ENCODE data around the gene MRPL43. TPM values are rescaled to one million over a fixed set of nuclear protein-coding genes. Genes with fewer than 3 reads are reported as not detected.

Gene MRPL43
- polyA plus RNA-seq, 3 donors from 2014 or later: 117 to 163 (median 129) TPM

DNA sequence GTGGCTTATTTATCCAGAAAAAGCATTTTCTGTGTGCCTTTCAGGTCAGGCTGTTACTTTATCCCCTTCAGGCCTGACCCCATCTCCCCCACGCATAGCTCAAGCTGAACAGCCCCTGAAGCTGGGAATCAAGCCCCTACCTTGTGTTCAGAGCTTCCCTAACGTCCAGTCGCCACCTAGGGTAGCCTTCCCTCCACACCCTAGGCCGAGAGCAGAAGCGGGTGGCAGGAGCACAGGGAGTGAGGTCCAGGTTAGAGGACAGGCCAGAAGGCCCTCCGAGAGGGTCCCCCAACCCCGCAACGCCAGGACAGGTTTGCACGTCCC lies 18.5 kb downstream of the MRPL43 start:
- Mint-ChIP-seq H3K36me3 (peaks cover 0 to 9% (median 6%) of the 10 kb centered on the region in 3 donors), H3K4me1 (peaks cover 15 to 21% of the 10 kb centered on the region in 2 donors), H3K27me3 (ENCODE audit: low read depth in 3 of 3) (peaks cover 2 to 12% (median 3%) of the 10 kb centered on the region in 3 donors), H3K4me3 (peak overlapping the region; percentile 60 to 79 (median 68)), H3K9me3 (no peaks in the 10 kb centered on the region), H3K27ac (no peak overlapping the region)
- no peak for DNase-seq

DNA sequence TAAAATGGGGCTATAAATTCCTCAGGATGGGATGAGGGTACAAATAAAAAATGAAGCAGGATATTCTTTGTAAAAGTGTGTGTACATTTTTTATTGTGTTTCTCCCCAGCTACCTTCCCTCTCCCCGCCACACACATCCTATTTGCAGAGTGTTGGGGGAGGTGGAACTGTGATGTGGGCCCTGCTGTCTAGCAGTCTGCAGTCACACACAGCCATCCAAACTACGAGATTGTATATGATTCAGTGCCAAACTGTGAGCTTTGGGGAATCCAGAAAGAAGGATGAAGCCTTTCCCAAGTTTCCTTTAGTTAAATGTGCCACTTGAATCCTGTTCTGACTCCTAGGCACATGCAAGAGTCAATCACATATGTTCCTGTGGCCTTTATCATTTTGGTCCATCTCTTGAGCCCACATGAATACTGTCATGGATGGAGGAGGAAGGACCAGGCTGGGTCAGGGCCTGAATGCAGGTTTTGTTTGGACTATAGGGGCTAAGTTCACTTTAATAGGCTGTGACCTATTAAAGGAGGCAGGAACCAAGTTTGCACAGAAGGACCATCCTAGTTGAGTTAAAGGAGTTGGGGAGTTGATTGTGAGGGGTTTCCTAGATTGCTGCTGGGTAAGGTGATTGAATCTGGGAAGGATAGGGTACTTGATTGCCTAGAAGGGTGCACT lies 19.1 kb downstream of the MRPL43 start:
- peak overlapping the region in 2 of 6 donors; percentile 18 to 57 for H3K27ac Mint-ChIP-seq
- peak overlapping the region; percentile 22 to 79 (median 66) for H3K4me3 Mint-ChIP-seq

DNA sequence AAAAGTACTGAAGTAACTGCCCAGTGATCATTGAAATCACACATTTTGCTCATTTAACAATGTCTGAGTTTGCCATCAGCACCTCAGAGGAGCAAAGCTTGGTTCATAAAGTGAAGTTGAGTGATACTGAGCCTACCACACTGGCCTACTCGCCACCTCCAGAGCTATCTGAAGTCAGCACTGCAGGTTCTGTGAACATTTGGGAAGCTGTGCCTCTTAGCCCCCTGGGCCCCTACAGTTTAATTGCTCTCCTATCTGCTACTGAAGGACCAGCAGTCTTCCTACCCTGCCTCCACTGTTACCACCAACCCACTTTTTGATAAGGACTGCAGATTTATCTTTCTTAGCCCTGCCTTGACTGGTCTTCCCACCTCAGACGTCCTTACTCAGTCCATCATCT lies 20.0 kb downstream of the MRPL43 start:
- Mint-ChIP-seq H3K36me3 (peaks cover 0 to 18% (median 6%) of the 10 kb centered on the region in 3 donors), H3K9me3 (no peaks in the 10 kb centered on the region), H3K27me3 (ENCODE audit: low read depth in 3 of 3) (peaks cover 2 to 10% (median 3%) of the 10 kb centered on the region in 3 donors), H3K4me1 (peaks cover 15 to 21% of the 10 kb centered on the region in 2 donors), H3K4me3 (no peak overlapping the region), H3K27ac (no peak overlapping the region)
- no peak for DNase-seq

More for the DNA sequence above, 19.1 kb downstream of the MRPL43 start:
- Mint-ChIP-seq H3K4me1 (peaks cover 15 to 21% of the 10 kb centered on the region in 2 donors), H3K27me3 (ENCODE audit: low read depth in 3 of 3) (peaks cover 2 to 12% (median 3%) of the 10 kb centered on the region in 3 donors), H3K9me3 (no peaks in the 10 kb centered on the region), H3K36me3 (peaks cover 0 to 9% (median 6%) of the 10 kb centered on the region in 3 donors)
- no peak for DNase-seq

GRCh38 chr10:100966887-100967286 lies 20.4 kb downstream of the MRPL43 start:
- Mint-ChIP-seq H3K4me3 (no peak overlapping the region), H3K27ac (no peak overlapping the region), H3K36me3 (peaks cover 1 to 21% (median 7%) of the 10 kb centered on the region in 3 donors), H3K27me3 (ENCODE audit: low read depth in 3 of 3) (peaks cover 2 to 10% (median 3%) of the 10 kb centered on the region in 3 donors), H3K4me1 (peaks cover 15 to 21% of the 10 kb centered on the region in 2 donors), H3K9me3 (no peaks in the 10 kb centered on the region)
- DNase-seq: no peak

- H3K4me1 Mint-ChIP-seq: peaks cover 13 to 18% of the 10 kb centered on the region in 2 donors
- H3K27ac Mint-ChIP-seq: peak overlapping the region in 1 of 6 donors; percentile 67
- peaks cover 7 to 27% (median 12%) of the 10 kb centered on the region in 3 donors for H3K36me3 Mint-ChIP-seq
- H3K9me3 Mint-ChIP-seq: no peaks in the 10 kb centered on the region
- H3K27me3 Mint-ChIP-seq (ENCODE audit: low read depth in 3 of 3): peaks cover 2 to 10% (median 3%) of the 10 kb centered on the region in 3 donors
- no peak for DNase-seq
- no peak overlapping the region for H3K4me3 Mint-ChIP-seq
Observed at GRCh38 chr10:100965820-100966219, 21.5 kb downstream of the MRPL43 start.

DNA sequence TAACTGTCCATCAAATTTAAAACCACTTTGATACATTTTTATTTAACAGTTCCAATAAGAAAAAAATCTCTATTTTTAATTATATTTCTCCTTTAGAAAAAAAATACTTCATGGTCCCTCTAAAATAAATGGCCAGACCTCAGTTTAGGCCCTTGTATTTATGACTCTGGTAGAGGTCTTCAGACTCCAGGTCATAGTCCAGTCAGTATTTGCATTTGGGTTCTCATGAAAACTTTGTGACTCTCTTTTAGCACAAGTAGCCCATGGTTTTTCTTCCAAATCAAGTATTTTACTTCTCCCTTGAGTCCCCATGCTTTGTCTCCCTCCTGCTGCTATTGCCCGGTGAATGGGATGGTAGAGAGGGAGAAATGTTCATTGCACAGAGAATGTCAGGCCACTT lies 23.5 kb downstream of the MRPL43 start:
- no peak for DNase-seq
- peaks cover 5 to 7% of the 10 kb centered on the region in 2 donors for H3K4me1 Mint-ChIP-seq
- no peaks in the 10 kb centered on the region for H3K9me3 Mint-ChIP-seq
- no peak overlapping the region for H3K4me3 Mint-ChIP-seq
- H3K36me3 Mint-ChIP-seq: peaks cover 9 to 43% (median 25%) of the 10 kb centered on the region in 3 donors
- peaks cover 0 to 2% (median under 1%) of the 10 kb centered on the region in 3 donors for H3K27me3 Mint-ChIP-seq (ENCODE audit: low read depth in 3 of 3)
- H3K27ac Mint-ChIP-seq: no peak overlapping the region

GRCh38 chr10:100962351-100963080 lies 24.8 kb downstream of the MRPL43 start:
- no peak overlapping the region for H3K4me3 Mint-ChIP-seq

GRCh38 chr10:100960251-100960650 lies 27.0 kb downstream of the MRPL43 start:
- H3K4me1 Mint-ChIP-seq: no peaks in the 10 kb centered on the region
- no peak overlapping the region for H3K4me3 Mint-ChIP-seq
- H3K9me3 Mint-ChIP-seq: no peaks in the 10 kb centered on the region
- no peaks in the 10 kb centered on the region for H3K27me3 Mint-ChIP-seq (ENCODE audit: low read depth in 3 of 3)
- H3K36me3 Mint-ChIP-seq: peaks cover 20 to 52% (median 30%) of the 10 kb centered on the region in 3 donors
- no peak overlapping the region for H3K27ac Mint-ChIP-seq
- no peak for DNase-seq

More at GRCh38 chr10:100962351-100963080, 24.8 kb downstream of the MRPL43 start:
- Mint-ChIP-seq H3K9me3 (no peaks in the 10 kb centered on the region), H3K4me1 (no peaks in the 10 kb centered on the region), H3K27me3 (ENCODE audit: low read depth in 3 of 3) (no peaks in the 10 kb centered on the region), H3K27ac (peak overlapping the region in 1 of 6 donors; percentile 19), H3K36me3 (peaks cover 12 to 48% (median 29%) of the 10 kb centered on the region in 3 donors)
- no peak for DNase-seq

- H3K36me3 Mint-ChIP-seq: peaks cover 11 to 44% (median 20%) of the 10 kb centered on the region in 3 donors
- H3K9me3 Mint-ChIP-seq: no peaks in the 10 kb centered on the region
- no peak overlapping the region for H3K4me3 Mint-ChIP-seq
- no peak overlapping the region for H3K27ac Mint-ChIP-seq
- no peak for DNase-seq
- H3K27me3 Mint-ChIP-seq (ENCODE audit: low read depth in 3 of 3): no peaks in the 10 kb centered on the region
- H3K4me1 Mint-ChIP-seq: peaks cover 2% of the 10 kb centered on the region in 2 donors
Observed at GRCh38 chr10:100948916-100949315, 38.4 kb downstream of the MRPL43 start.

DNA sequence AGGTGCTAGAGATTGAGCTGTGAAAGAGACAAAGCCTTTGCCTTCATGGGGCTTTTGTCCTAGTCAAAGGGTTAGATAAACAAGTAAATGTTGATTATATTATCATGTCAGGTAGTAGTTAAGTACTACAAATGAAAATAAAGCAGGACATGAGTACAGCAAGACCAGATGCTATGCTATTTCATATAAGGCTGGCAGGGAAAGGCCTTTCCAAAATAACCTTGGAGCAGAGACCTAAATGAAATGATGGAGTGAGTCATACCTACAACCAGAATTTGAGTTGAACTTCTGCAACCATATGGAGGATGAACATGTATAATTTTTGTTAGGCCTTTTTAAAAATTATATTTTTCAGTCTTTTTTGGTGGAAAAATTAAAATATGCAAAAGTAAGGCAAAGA lies 41.5 kb downstream of the MRPL43 start:
- H3K36me3 Mint-ChIP-seq: peaks cover 21 to 53% (median 31%) of the 10 kb centered on the region in 3 donors

DNA sequence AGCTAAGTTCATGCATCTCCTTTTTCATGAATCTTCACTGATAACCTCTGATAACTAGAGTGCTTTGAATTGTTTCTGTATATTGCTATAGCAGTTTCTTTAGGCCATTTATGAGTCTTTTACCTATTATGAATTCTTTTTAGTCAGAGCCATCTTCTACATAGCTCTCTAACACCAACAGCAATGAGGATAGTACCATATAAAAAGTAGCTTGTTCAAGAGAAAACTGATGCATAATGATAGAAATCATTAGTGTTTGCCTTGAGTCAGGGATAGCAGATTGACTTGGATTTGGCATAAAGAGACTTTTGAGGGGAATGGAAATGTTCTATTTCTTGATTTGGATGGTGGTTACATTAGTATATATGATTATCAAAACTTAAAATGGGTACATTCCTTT lies 43.8 kb downstream of the MRPL43 start:
- H3K9me3 Mint-ChIP-seq: no peaks in the 10 kb centered on the region
- DNase-seq: no peak
- no peak overlapping the region for H3K4me3 Mint-ChIP-seq
- peak overlapping the region; percentile 12 to 79 (median 44) for H3K27ac Mint-ChIP-seq
- peaks cover 7 to 8% of the 10 kb centered on the region in 2 donors for H3K4me1 Mint-ChIP-seq
- peaks cover 18 to 51% (median 30%) of the 10 kb centered on the region in 3 donors for H3K36me3 Mint-ChIP-seq
- no peaks in the 10 kb centered on the region for H3K27me3 Mint-ChIP-seq (ENCODE audit: low read depth in 3 of 3)

More for the DNA sequence above, 41.5 kb downstream of the MRPL43 start:
- peak overlapping the region in 1 of 6 donors; percentile 1 for H3K27ac Mint-ChIP-seq
- DNase-seq: no peak
- no peak overlapping the region for H3K4me3 Mint-ChIP-seq
- H3K27me3 Mint-ChIP-seq (ENCODE audit: low read depth in 3 of 3): no peaks in the 10 kb centered on the region
- H3K9me3 Mint-ChIP-seq: no peaks in the 10 kb centered on the region
- peaks cover 7 to 8% of the 10 kb centered on the region in 2 donors for H3K4me1 Mint-ChIP-seq

DNA sequence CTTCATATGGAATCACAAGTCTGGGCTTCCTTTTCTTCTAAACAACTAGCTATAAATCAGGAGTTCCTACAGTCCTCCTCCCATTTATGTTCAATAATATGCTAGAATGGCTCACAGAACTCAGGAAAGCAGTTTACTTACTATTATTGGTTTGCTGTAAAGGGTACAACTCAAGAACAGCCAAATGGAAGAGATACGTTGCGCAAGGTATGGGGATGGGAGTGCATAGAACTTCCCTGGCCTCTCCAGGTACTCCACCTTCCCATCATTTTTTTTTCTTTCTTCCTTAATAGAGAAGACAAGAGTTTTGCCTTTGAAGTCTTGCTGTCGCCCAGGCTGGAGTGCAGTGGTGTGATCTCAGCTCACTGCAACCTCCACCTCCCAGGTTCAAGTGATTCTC lies 45.1 kb downstream of the MRPL43 start:
- H3K27ac Mint-ChIP-seq: peak overlapping the region in 1 of 6 donors; percentile 34
- H3K36me3 Mint-ChIP-seq: peaks cover 18 to 50% (median 30%) of the 10 kb centered on the region in 3 donors
- no peaks in the 10 kb centered on the region for H3K9me3 Mint-ChIP-seq
- no peak overlapping the region for H3K4me3 Mint-ChIP-seq
- no peak for DNase-seq
- H3K27me3 Mint-ChIP-seq (ENCODE audit: low read depth in 3 of 3): no peaks in the 10 kb centered on the region
- H3K4me1 Mint-ChIP-seq: peaks cover 7 to 8% of the 10 kb centered on the region in 2 donors

- Mint-ChIP-seq H3K27ac (peak overlapping the region in 1 of 6 donors; percentile 30), H3K36me3 (peaks cover 10 to 35% (median 25%) of the 10 kb centered on the region in 3 donors), H3K27me3 (ENCODE audit: low read depth in 3 of 3) (peaks cover 0 to 1% (median 0%) of the 10 kb centered on the region in 3 donors), H3K4me3 (no peak overlapping the region), H3K9me3 (no peaks in the 10 kb centered on the region), H3K4me1 (peaks cover 7 to 8% of the 10 kb centered on the region in 2 donors)
- DNase-seq: no peak
Observed at GRCh38 chr10:100939763-100940344, 47.4 kb downstream of the MRPL43 start.

Measured in immature natural killer cell (primary cell).